ENCODE data around the gene PAK3. TPM values are rescaled to one million over a fixed set of nuclear protein-coding genes. Genes with fewer than 3 reads are reported as not detected.

Gene PAK3
- total and polyA plus RNA-seq, 2 of the 8 experiments (the other 6 are each of a cell fraction or from before 2014, with no cell fraction given): 0.80 to 7.2 TPM

DNA sequence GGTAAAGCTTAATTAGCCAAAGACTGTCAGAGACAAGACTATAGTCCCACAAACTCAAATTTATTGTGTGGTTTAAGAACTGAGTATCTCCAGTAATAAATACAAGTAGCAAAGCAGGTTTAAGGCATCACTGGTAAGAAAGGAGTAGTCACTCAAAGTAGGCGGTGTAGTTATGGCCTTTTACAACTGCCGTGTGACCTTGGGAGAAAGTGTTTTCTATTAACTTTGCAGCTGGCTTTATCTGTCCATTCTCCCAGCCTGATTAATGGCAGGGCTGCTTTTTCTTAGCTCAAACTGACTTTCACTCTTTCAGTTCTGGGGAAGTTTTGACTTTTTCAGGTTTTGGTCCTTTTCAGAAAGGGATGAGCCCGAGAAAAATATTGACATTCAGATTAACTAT is 7.4 kb upstream of the PAK3 start:
- no peak overlapping the region for H3K4ac ChIP-seq (replicated peaks; ENCODE audit: insufficient read length, low read depth, low read length)
- H3K79me1 ChIP-seq (ENCODE audit: low read depth, low read length): no peaks in the 10 kb centered on the region
- H2BK15ac ChIP-seq (ENCODE audit: low read length): no peak overlapping the region
- 89% methylated on average over 3 of the region's 3 CpGs; no CpG with 5 or more reads in 1 of the 2 experiments for WGBS, 2 experiments (ENCODE audit: extremely low coverage in 1 of 2, insufficient coverage in 1 of 2, insufficient read length in 1 of 2, insufficient replicate concordance in 2 of 2, low coverage in 1 of 2, low lambda C conversion rate in 2 of 2, missing lambda C conversion rate in 1 of 2)
- H3K18ac ChIP-seq (ENCODE audit: extremely low read depth, low read length): no peak overlapping the region
- H4K20me1 ChIP-seq (replicated peaks in 1 of 2; ENCODE audit: control insufficient read depth in 1 of 2, insufficient read depth in 2 of 2, low read length in 2 of 2): no peaks in the 10 kb centered on the region
- H3K4me1 ChIP-seq (replicated peaks in 1 of 4; ENCODE audit: control insufficient read depth in 3 of 4, insufficient read depth in 4 of 4, low read length in 3 of 4): peaks cover 0 to 13% (median under 1%) of the 10 kb centered on the region in 4 experiments; a peak in 1 of 7 replicates
- H3K79me2 ChIP-seq (ENCODE audit: control insufficient read depth in 1 of 2, insufficient read depth in 2 of 2, low read length in 2 of 2): no peaks in the 10 kb centered on the region
- no peak overlapping the region for H2AK5ac ChIP-seq (ENCODE audit: low read depth, low read length)
- FAIRE-seq (no peak), DNase-seq (ENCODE audit: low read depth in 1 of 2, low spot score in 2 of 2) (no peak)
- H2BK12ac ChIP-seq (ENCODE audit: low read depth, low read length): no peak overlapping the region
- H2BK120ac ChIP-seq (replicated peaks; ENCODE audit: low read depth, low read length): no peak overlapping the region
- H3K4me3 ChIP-seq (ENCODE audit: extremely low read depth in 1 of 4, insufficient read depth in 2 of 4, low read depth in 3 of 4, low read length in 4 of 4): no peak overlapping the region
- no peaks in the 10 kb centered on the region for H3K23me2 ChIP-seq (ENCODE audit: low read depth, low read length)
- H2AFZ ChIP-seq (ENCODE audit: low read length): no peak overlapping the region
- H3K14ac ChIP-seq (ENCODE audit: insufficient read length): no peak overlapping the region
- no peak overlapping the region for H3K9ac ChIP-seq (replicated peaks in 1 of 4; ENCODE audit: extremely low read depth in 1 of 4, low read depth in 3 of 4, low read length in 3 of 4)
- no peak overlapping the region for H3K4me2 ChIP-seq (ENCODE audit: insufficient read depth in 1 of 2, low read depth in 2 of 2, low read length in 2 of 2)
- TF ChIP-seq CHD2 (IDR thresholded peaks at IDR 0.05; ENCODE audit: low read length) (no peak), YY1 (IDR thresholded peaks at IDR 0.05; ENCODE audit: low read depth, low read length) (no peak), SAP30 (IDR thresholded peaks at IDR 0.05; ENCODE audit: insufficient read depth, insufficient replicate concordance, low read length) (no peak), SIRT6 (IDR thresholded peaks at IDR 0.05; ENCODE audit: low read length) (no peak), EZH2 (IDR thresholded peaks at IDR 0.05; ENCODE audit: low read depth, low read length, severe bottlenecking) (no peak), EP300 (IDR thresholded peaks at IDR 0.05; ENCODE audit: borderline replicate concordance in 1 of 2, low read depth in 2 of 2, low read length in 2 of 2) (no peak), NANOG (IDR thresholded peaks at IDR 0.05; ENCODE audit: insufficient read depth, low read depth, low read length, poor library complexity, severe bottlenecking) (no peak), CREB1 (IDR thresholded peaks at IDR 0.05) (no peak), RAD21 (IDR thresholded peaks at IDR 0.05 in 1 of 2, conservative IDR thresholded peaks at IDR 0.05 in 1 of 2; ENCODE audit: low read depth in 2 of 2, low read length in 2 of 2) (no peak), SP2 (IDR thresholded peaks at IDR 0.05; ENCODE audit: low read length) (no peak)
- POLR2A ChIA-PET (ENCODE audit: partially characterized antibody): no interaction called here
- H3K27ac ChIP-seq (ENCODE audit: low read depth, low read length): no peak overlapping the region
- no peaks in the 10 kb centered on the region for H3K27me3 ChIP-seq (replicated peaks in 1 of 4; ENCODE audit: control insufficient read depth in 3 of 4, extremely low read depth in 1 of 4, insufficient read depth in 3 of 4, low read length in 3 of 4)
- H3K56ac ChIP-seq (replicated peaks; ENCODE audit: insufficient read length, low read depth, low read length): no peak overlapping the region
- H4K5ac ChIP-seq (ENCODE audit: insufficient read length, low read depth, low read length): no peak overlapping the region
- no peak overlapping the region for H2BK5ac ChIP-seq (ENCODE audit: low read depth, low read length)
- no peak overlapping the region for H4K8ac ChIP-seq (ENCODE audit: extremely low read depth, insufficient read depth, low read length)
- H2BK20ac ChIP-seq (ENCODE audit: low read length): no peak overlapping the region
- H3K23ac ChIP-seq (ENCODE audit: insufficient read length): no peak overlapping the region
- H3K36me3 ChIP-seq (ENCODE audit: control insufficient read depth in 2 of 4, insufficient read depth in 4 of 4, low read length in 3 of 4): no peaks in the 10 kb centered on the region
- H4K91ac ChIP-seq (replicated peaks; ENCODE audit: insufficient read length, low read length): no peak overlapping the region
- H3K9me3 ChIP-seq (ENCODE audit: insufficient read depth in 2 of 2, low read depth in 1 of 2, low read length in 1 of 2): no peaks in the 10 kb centered on the region
- CTCF ChIA-PET (ENCODE audit: partially characterized antibody): interaction anchor here (0.8 to 1.1 kb wide), 2 partner anchors 10 to 12 kb away, joined by 3 read pairs; no protein-coding TSS in a partner anchor
